Natural killer cell (primary cell): ENCODE results near the gene NYNRIN. TPM values are rescaled to one million over a fixed set of nuclear protein-coding genes. Genes with fewer than 3 reads are reported as not detected.

ENCODE experiments used
- ATAC-seq, 3 donors: fragments of 150-1000 bp in 2 of 3; fragments of 200-7000 bp in 1 of 3; cut with Tn5 transposase; 1 replicate in 1 of 3; 2 replicates in 2 of 3; pipeline ENCODE4 v1.10.0; 2021; ENCODE audit warnings: mild to moderate bottlenecking in 2 of 3, moderate library complexity in 2 of 3
- DNase-seq, 2 donors: peaks; one replicate each; pipeline versions ENCODE4 v3.0.0 to v3.0.0-alpha.2; 2013 to 2021; ENCODE audit warnings: mixed read lengths in 1 of 2
- H3K27ac ChIP-seq: one replicate; pipeline ENCODE4 v1.5.1; 2013; ENCODE audit warnings: mild to moderate bottlenecking, low read length
- H3K27me3 ChIP-seq: one replicate; pipeline ENCODE4 v1.6.1; 2013; ENCODE audit warnings: low read length; ENCODE audit not compliant: control insufficient read depth, insufficient read depth
- H3K36me3 ChIP-seq: one replicate; pipeline ENCODE4 v1.6.1; 2013; ENCODE audit warnings: low read length; ENCODE audit not compliant: control insufficient read depth, insufficient read depth
- H3K4me1 ChIP-seq: one replicate; pipeline ENCODE4 v1.6.1; 2013; ENCODE audit warnings: low read length; ENCODE audit not compliant: control insufficient read depth, insufficient read depth
- H3K4me3 ChIP-seq: one replicate; pipeline ENCODE4 v1.5.1; 2013; ENCODE audit warnings: low read length
- H3K9me3 ChIP-seq: one replicate; pipeline ENCODE4 v1.6.1; 2013; ENCODE audit warnings: low read length; ENCODE audit not compliant: control insufficient read depth, insufficient read depth
- H3K27ac Mint-ChIP-seq, 2 donors: one replicate each; pipeline ENCODE4 v1.8.0; 2022; ENCODE audit warnings: mild to moderate bottlenecking in 2 of 2, mixed read lengths in 2 of 2, moderate library complexity in 1 of 2
- H3K27me3 Mint-ChIP-seq, 2 donors: one replicate each; pipeline ENCODE4 v1.8.0; 2022; ENCODE audit warnings: low read depth in 2 of 2, mixed read lengths in 2 of 2
- H3K36me3 Mint-ChIP-seq: one replicate; pipeline ENCODE4 v1.8.0; 2022; ENCODE audit warnings: mixed read lengths
- H3K4me1 Mint-ChIP-seq, 2 donors: one replicate each; pipeline ENCODE4 v1.8.0; 2022; ENCODE audit warnings: mixed read lengths in 2 of 2
- H3K4me3 Mint-ChIP-seq: one replicate; pipeline ENCODE4 v1.8.0; 2022; ENCODE audit warnings: mild to moderate bottlenecking, moderate library complexity, mixed read lengths
- H3K9me3 Mint-ChIP-seq, 2 donors: one replicate each; pipeline ENCODE4 v1.8.0; 2022; ENCODE audit warnings: mixed read lengths in 2 of 2
- CTCF ChIP-seq: fragments of 200-600 bp; IDR thresholded peaks from one replicate; pipeline ENCODE4 v1.8.0; 2022; ENCODE audit warnings: antibody characterized with exemption
- WGBS: methylation state at CpG from one replicate; pipeline ENCODE4 v1.1.7; 2013; ENCODE audit warnings: missing lambda C conversion rate; ENCODE audit not compliant: insufficient coverage; 5-methylcytosine and 5-hydroxymethylcytosine counted together
- intact Hi-C: fragments of 100-400 bp; cut with micrococcal nuclease; formaldehyde crosslinking; loops from one replicate; pipeline ENCODE4 v1.14.2; 2022
- total RNA-seq, 4 donors: library from RNA; stranded (reverse); fragments of 120-200 nt in 1 of 4; gene quantifications; one replicate each; pipeline versions ENCODE4 v1.2.3 to v1.2.4, GENCODE V29; 2013 to 2022

The NYNRIN gene
- total RNA-seq, 3 donors from 2014 or later (not counting 1 experiment from before 2014, with no cell fraction given) = 0.23 to 0.53 (median 0.42) TPM

DNA sequence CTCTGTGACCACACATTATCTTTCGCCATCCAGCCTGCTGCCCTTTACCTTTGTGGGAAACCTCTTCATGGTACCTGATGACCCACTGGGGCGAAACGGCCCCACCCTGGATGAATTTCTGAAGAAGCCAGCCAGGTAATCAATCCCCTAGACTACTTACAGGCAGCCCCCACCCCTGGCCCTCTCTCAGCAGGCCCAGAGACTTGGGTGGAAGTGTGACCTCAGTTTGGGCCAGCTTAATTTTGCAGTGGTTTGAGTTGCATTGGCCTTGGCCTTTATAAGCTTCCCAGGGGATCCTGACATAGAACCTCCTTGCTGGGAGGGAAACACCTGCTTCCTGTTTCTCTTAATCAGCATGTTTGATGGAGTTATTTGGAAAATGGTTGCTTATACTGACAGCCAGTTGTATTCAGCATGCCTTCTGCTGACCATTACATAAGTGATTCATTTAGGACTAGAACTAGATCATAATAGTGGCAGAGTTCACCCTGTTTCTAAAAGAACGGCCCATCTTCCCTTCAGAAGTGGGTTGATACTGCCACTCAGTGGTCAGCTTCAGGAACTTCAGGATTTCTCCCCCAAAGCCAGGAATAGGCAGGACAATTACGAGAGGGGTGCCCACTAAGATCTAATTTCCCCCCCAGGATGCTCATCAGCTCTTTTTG is 37.7 kb downstream of the NYNRIN start:
- H3K27me3 ChIP-seq = no peaks in the 10 kb centered on the region
- Mint-ChIP-seq H3K36me3 (no peaks in the 10 kb centered on the region), H3K4me3 (peak overlapping the region; percentile 31), H3K9me3 (no peaks in the 10 kb centered on the region), H3K27me3 (no peaks in the 10 kb centered on the region), H3K4me1 (peaks cover 32 to 58% of the 10 kb centered on the region in 2 donors), H3K27ac (peak overlapping the region; percentile 19 to 50)
- TF ChIP-seq CTCF = peak; percentile 74
- H3K4me3 ChIP-seq = no peak overlapping the region
- peaks cover 36% of the 10 kb centered on the region for H3K4me1 ChIP-seq
- intact Hi-C loops = loop anchor here (1.0 to 10.0 kb wide), 3 partner anchors 71 to 192 kb away; partner anchors contain the start of gene TINF2
- no peaks in the 10 kb centered on the region for H3K9me3 ChIP-seq
- H3K27ac ChIP-seq = no peak overlapping the region
- H3K36me3 ChIP-seq = peaks cover 75% of the 10 kb centered on the region
- DNase-seq (peak in 1 of 2 donors; percentile 79), ATAC-seq (peak; percentile 66 to 74 (median 72))
- 49% methylated on average over 4 of the region's 5 CpGs for WGBS

GRCh38 chr14:24437020-24437735 is 38.4 kb downstream of the NYNRIN start:
- H3K9me3 ChIP-seq = no peaks in the 10 kb centered on the region
- DNase-seq = peak in 1 of 2 donors; percentile 39
- no peaks in the 10 kb centered on the region for H3K27me3 Mint-ChIP-seq
- no peaks in the 10 kb centered on the region for H3K9me3 Mint-ChIP-seq
- intact Hi-C loops = loop anchor here (10.0 kb wide), 1 partner anchor 192 kb away; the partner anchor contains the start of gene TINF2
- H3K4me3 ChIP-seq = no peak overlapping the region
- H3K36me3 Mint-ChIP-seq = no peaks in the 10 kb centered on the region
- peaks cover 36% of the 10 kb centered on the region for H3K4me1 ChIP-seq
- H3K4me1 Mint-ChIP-seq = peaks cover 31 to 58% of the 10 kb centered on the region in 2 donors
- H3K36me3 ChIP-seq = peaks cover 70% of the 10 kb centered on the region
- H3K4me3 Mint-ChIP-seq = peak overlapping the region; percentile 31
- WGBS = 66% methylated on average over 12 of the region's 12 CpGs
- ATAC-seq = no peak
- no peak overlapping the region for H3K27ac ChIP-seq
- H3K27me3 ChIP-seq = no peaks in the 10 kb centered on the region
- TF ChIP-seq CTCF = peak; percentile 15
- H3K27ac Mint-ChIP-seq = peak overlapping the region; percentile 19 to 50

DNA sequence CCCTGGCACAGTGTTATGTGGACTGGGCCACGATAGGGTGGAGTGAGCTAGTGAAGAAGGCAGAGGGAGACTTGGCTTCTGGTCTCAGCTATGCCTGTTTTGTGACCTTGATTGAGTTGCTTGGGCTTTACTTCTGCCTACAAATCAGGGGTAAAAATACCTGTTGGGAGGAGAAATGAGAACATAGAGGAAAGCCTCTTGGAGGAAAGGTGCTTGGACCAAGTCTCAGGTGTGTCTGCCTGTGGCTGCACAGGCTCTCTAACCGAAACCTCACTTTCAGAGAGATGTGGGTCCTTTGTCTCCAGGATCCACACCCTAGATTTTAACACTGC is 38.9 kb downstream of the NYNRIN start:
- no peaks in the 10 kb centered on the region for H3K36me3 Mint-ChIP-seq
- no peaks in the 10 kb centered on the region for H3K27me3 ChIP-seq
- no peaks in the 10 kb centered on the region for H3K9me3 Mint-ChIP-seq
- H3K9me3 ChIP-seq = no peaks in the 10 kb centered on the region
- H3K27me3 Mint-ChIP-seq = no peaks in the 10 kb centered on the region
- 69% methylated on average over 2 of the region's 2 CpGs for WGBS
- H3K4me1 Mint-ChIP-seq = peaks cover 36 to 63% of the 10 kb centered on the region in 2 donors
- H3K36me3 ChIP-seq = peaks cover 65% of the 10 kb centered on the region
- DNase-seq (no peak), ATAC-seq (no peak)
- no peak for TF ChIP-seq CTCF
- H3K4me1 ChIP-seq = peaks cover 32% of the 10 kb centered on the region
- intact Hi-C loops = loop anchor here (10.0 kb wide), 1 partner anchor 193 kb away; the partner anchor contains the start of gene TINF2
- no peak overlapping the region for H3K27ac ChIP-seq
- H3K27ac Mint-ChIP-seq = peak overlapping the region; percentile 19 to 45
- no peak overlapping the region for H3K4me3 ChIP-seq
- H3K4me3 Mint-ChIP-seq = no peak overlapping the region
